Activated CD4-positive, alpha-beta T cell treated with anti-CD3 and anti-CD28 coated beads for 36 hours (primary cell): ENCODE data around the gene ICE1. TPM values are rescaled to one million over a fixed set of nuclear protein-coding genes. Genes with fewer than 3 reads are reported as not detected.
"Not testable (repeated sequence)": the region's sequence is repeated elsewhere in the genome, so short reads cannot be mapped to it uniquely, and the experiment has no call there.

Source experiments
- ATAC-seq: fragments of 200-7000 bp; cut with Tn5 transposase; one replicate; pipeline ENCODE4 v1.10.0; 2021; ENCODE audit warnings: mild to moderate bottlenecking, moderate library complexity
- CTCF ChIA-PET: fragments of 350-600 bp; sonication (Branson Sonifier 250); formaldehyde crosslinking; loops from one replicate; lab custom pipeline; 2021; ENCODE audit warnings: antibody characterized with exemption; lab: Charles Lee
- POLR2A ChIA-PET: fragments of 350-600 bp; sonication (Branson Sonifier 250); formaldehyde crosslinking; loops from one replicate; lab custom pipeline; 2021; ENCODE audit warnings: antibody characterized with exemption, inconsistent platforms; lab: Charles Lee
- DNase-seq: peaks from one replicate; pipeline ENCODE4 v3.0.0-alpha.2; 2020
- H3K27ac Mint-ChIP-seq: one replicate; pipeline ENCODE4 v1.8.0; 2021; ENCODE audit warnings: mixed read lengths
- H3K27me3 Mint-ChIP-seq: one replicate; pipeline ENCODE4 v1.8.0; 2021; ENCODE audit warnings: mixed read lengths
- H3K36me3 Mint-ChIP-seq: one replicate; pipeline ENCODE4 v1.8.0; 2021; ENCODE audit warnings: low read depth, mixed read lengths
- H3K4me1 Mint-ChIP-seq: one replicate; pipeline ENCODE4 v1.8.0; 2021; ENCODE audit warnings: mixed read lengths
- H3K4me3 Mint-ChIP-seq: one replicate; pipeline ENCODE4 v1.8.0; 2021; ENCODE audit warnings: mild to moderate bottlenecking, moderate library complexity, mixed read lengths
- H3K9me3 Mint-ChIP-seq: one replicate; pipeline ENCODE4 v1.8.0; 2021; ENCODE audit warnings: low read depth, mixed read lengths
- intact Hi-C, 2 experiments: fragments of 100-400 bp; cut with DNase I in 1 of 2; cut with micrococcal nuclease in 1 of 2; formaldehyde crosslinking; loops; one replicate each; pipeline versions ENCODE4 v1.14.2 to v1.15.1; 2022 to 2024; cut with DNase I, micrococcal nuclease
- total RNA-seq, 2 experiments: library from RNA; stranded (reverse); gene quantifications; one replicate each; pipeline ENCODE4 v1.2.3, GENCODE V29; 2021

ICE1 gene
- total RNA-seq, 2 experiments from 2014 or later, result 26.5 to 27.4 TPM

DNA sequence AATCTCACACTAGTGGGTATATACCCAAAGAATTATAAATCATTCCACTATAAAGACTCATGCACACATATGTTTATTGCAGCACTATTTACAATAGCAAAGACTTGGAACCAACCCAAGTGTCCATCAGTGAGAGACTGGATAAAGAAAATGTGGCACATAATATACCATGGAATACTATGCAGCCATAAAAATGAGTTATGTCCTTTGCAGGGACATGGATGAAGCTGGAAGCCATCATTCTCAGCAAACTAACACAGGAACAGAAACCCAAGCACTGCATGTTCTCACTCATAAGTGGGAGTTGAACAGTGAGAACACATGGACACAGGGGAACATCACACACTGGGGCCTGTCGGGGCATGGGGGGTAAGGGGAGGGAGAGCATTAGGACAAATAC, 57.1 kb downstream of the ICE1 start:
- peaks cover 62% of the 10 kb centered on the region for H3K36me3 Mint-ChIP-seq
- POLR2A ChIA-PET, result not testable (repeated sequence)

DNA sequence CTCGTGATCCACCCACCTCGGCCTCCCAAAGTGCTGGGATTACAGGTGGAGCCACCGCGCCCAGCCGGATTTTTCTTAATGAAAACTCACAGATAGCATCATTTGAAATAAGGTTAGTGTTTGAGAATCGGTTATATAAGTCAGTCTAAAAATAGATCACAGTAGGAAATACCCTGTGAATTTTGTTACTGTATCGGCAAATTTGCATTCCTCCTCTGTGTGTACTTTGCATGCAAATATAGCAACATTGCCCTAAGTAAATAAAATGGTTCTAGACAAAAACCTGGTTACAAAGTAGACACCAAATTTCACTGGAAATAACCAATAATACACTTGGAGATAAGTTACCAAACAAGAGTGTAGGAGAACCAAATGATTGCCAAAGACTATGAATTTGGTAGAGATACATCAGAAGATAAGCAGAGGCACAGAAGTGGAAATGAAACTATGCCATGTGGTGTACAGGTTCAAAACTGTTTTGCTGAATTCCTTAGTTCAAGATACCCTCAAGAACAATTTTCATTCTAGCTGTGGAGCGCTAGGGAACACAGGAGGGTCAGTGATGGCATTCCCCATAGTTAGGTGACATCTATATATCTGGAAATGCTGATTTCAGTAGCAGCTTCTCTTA, 58.1 kb downstream of the ICE1 start:
- ATAC-seq (no peak), DNase-seq (no peak)
- ChIA-PET POLR2A (no interaction called here), CTCF (interaction anchor here (0.6 to 0.9 kb wide), 2 partner anchors 14 to 130 kb away, joined by 3 read pairs; no protein-coding TSS in a partner anchor)
- intact Hi-C loops, result no loop called here
- H3K36me3 Mint-ChIP-seq, result peaks cover 52% of the 10 kb centered on the region
- H3K27ac Mint-ChIP-seq, result peak overlapping the region; percentile 69
- H3K27me3 Mint-ChIP-seq, result no peaks in the 10 kb centered on the region
- H3K4me3 Mint-ChIP-seq, result no peak overlapping the region
- no peaks in the 10 kb centered on the region for H3K9me3 Mint-ChIP-seq
- peaks cover 22% of the 10 kb centered on the region for H3K4me1 Mint-ChIP-seq

More for the DNA sequence above, 57.1 kb downstream of the ICE1 start:
- DNase-seq, H3K9me3 Mint-ChIP-seq, H3K27ac Mint-ChIP-seq, H3K4me3 Mint-ChIP-seq, CTCF ChIA-PET, H3K27me3 Mint-ChIP-seq, intact Hi-C loops, ATAC-seq: not testable (repeated sequence)
- H3K4me1 Mint-ChIP-seq, result peaks cover 22% of the 10 kb centered on the region

DNA sequence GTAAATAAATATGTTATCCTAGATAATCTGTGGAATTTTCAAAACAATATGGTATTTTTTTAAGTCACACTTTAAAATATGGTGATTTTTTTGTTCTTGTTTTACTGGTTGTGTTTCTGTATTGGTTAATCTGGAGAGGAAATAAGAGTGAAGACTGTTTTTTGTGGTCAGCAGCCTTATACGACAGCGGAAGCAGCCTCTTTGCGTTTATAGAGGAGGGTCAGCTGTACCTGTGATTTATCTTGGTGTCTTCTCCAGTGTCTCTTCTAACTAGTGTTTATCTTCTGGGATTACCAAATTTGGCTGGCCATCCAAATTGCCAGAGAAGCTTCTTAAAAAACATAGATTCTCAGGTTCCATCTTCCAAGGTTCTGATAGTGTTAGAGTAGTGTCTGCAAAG, 58.7 kb downstream of the ICE1 start:
- Mint-ChIP-seq H3K27me3 (no peaks in the 10 kb centered on the region), H3K27ac (no peak overlapping the region), H3K36me3 (peaks cover 46% of the 10 kb centered on the region), H3K9me3 (no peaks in the 10 kb centered on the region), H3K4me3 (no peak overlapping the region), H3K4me1 (peaks cover 22% of the 10 kb centered on the region)
- no peak for DNase-seq
- ATAC-seq, result no peak
- intact Hi-C loops, result no loop called here
- ChIA-PET CTCF (interaction anchor here (0.6 to 0.9 kb wide), 2 partner anchors 13 to 131 kb away, joined by 3 read pairs; no protein-coding TSS in a partner anchor), POLR2A (no interaction called here)

DNA sequence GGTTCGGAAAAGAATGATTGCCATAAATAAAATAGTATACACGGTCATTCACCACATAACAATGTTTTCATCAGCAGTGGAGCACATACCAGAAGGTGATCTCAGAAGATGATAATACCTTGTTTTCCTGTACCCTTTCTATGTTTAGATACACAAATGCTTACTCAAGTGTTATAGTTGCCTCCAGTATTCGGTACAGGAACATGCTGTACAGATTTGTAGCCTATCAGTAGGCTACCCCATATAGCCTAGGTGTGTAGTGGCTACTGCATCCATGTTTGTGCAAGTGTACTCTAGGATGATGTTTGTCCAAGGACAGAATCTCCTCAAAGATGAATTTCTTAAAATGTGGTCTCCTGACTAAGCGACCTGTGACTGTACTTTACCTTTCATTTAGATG, 59.2 kb downstream of the ICE1 start:
- ChIA-PET CTCF (interaction anchor here (0.9 kb wide), 1 partner anchor 13 kb away, joined by 3 read pairs; no protein-coding TSS in a partner anchor), POLR2A (no interaction called here)
- Mint-ChIP-seq H3K4me1 (peaks cover 22% of the 10 kb centered on the region), H3K4me3 (no peak overlapping the region), H3K9me3 (no peaks in the 10 kb centered on the region), H3K27me3 (no peaks in the 10 kb centered on the region), H3K27ac (no peak overlapping the region), H3K36me3 (peaks cover 42% of the 10 kb centered on the region)
- DNase-seq (no peak), ATAC-seq (no peak)
- intact Hi-C loops, result no loop called here

GRCh38 chr5:5483350-5483749, 60.9 kb downstream of the ICE1 start:
- Mint-ChIP-seq H3K27ac (no peak overlapping the region), H3K9me3 (no peaks in the 10 kb centered on the region), H3K4me3 (no peak overlapping the region), H3K36me3 (peaks cover 28% of the 10 kb centered on the region), H3K27me3 (no peaks in the 10 kb centered on the region), H3K4me1 (peaks cover 22% of the 10 kb centered on the region)
- ChIA-PET POLR2A (no interaction called here), CTCF (interaction anchor here (0.8 to 1.0 kb wide), 2 partner anchors 14 to 29 kb away, joined by 3 to 4 read pairs; no protein-coding TSS in a partner anchor)
- intact Hi-C loops, result no loop called here
- no peak for ATAC-seq
- DNase-seq, result no peak

DNA sequence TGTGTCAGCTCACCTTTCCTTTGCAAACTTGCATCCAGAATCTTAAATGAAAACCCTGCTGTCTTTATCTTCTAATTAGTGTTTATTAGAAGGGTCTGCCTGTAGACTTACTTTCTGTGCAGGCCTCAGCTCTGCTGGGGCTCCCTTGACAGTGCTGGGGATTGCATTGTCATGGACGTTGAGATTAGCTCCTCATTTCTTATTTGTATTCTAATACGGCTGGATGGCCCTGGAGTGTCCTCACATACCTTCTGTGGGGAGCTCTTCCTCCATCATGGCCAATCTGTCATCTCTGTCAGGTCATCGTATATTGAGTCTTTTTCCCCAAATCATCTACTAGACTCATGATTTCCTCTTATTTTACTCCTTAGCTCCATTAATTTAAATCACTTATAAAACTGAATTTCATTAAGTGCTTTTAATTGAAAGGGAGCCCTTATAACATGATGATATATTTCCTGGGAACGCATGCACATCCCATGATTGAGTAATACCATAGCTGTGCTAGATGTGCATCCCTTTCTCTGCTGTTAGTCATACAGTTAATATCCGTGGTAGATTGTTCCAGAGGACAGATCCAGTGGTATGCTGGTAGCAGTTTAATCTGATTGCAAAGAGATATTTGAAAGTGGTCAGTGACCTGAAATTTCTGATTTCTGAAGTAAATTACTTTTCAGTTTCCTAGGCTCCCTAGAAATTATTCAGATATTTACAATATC, 61.6 kb downstream of the ICE1 start:
- ATAC-seq (no peak), DNase-seq (no peak)
- H3K4me1 Mint-ChIP-seq, result peaks cover 21% of the 10 kb centered on the region
- POLR2A ChIA-PET, result no interaction called here
- no peak overlapping the region for H3K27ac Mint-ChIP-seq
- H3K27me3 Mint-ChIP-seq, result no peaks in the 10 kb centered on the region
- CTCF ChIA-PET, result interaction anchor here (0.6 to 1.0 kb wide), 3 partner anchors 13 to 1053 kb away, joined by 3 to 4 read pairs (median 3); no protein-coding TSS in a partner anchor
- H3K36me3 Mint-ChIP-seq, result peaks cover 24% of the 10 kb centered on the region
- no peaks in the 10 kb centered on the region for H3K9me3 Mint-ChIP-seq
- intact Hi-C loops, result no loop called here
- H3K4me3 Mint-ChIP-seq, result no peak overlapping the region

- Mint-ChIP-seq H3K36me3 (peaks cover 18% of the 10 kb centered on the region), H3K27ac (no peak overlapping the region), H3K4me1 (peaks cover 4% of the 10 kb centered on the region), H3K9me3 (no peaks in the 10 kb centered on the region), H3K27me3 (no peaks in the 10 kb centered on the region), H3K4me3 (no peak overlapping the region)
- DNase-seq (no peak), ATAC-seq (no peak)
- intact Hi-C loops, result no loop called here
- CTCF ChIA-PET, result no interaction called here
- POLR2A ChIA-PET, result no interaction called here
These were observed 63.6 kb downstream of the ICE1 start for GRCh38 chr5:5486122-5486521.

- ATAC-seq, result no peak
- POLR2A ChIA-PET, result no interaction called here
- H3K27me3 Mint-ChIP-seq, result no peaks in the 10 kb centered on the region
- intact Hi-C loops, result no loop called here
- H3K27ac Mint-ChIP-seq, result peak overlapping the region; percentile 20
- H3K36me3 Mint-ChIP-seq, result peaks cover 12% of the 10 kb centered on the region
- no peak overlapping the region for H3K4me3 Mint-ChIP-seq
- CTCF ChIA-PET, result interaction anchor here (0.6 kb wide), 1 partner anchor 31 kb away, joined by 3 read pairs; no protein-coding TSS in a partner anchor
- H3K9me3 Mint-ChIP-seq, result no peaks in the 10 kb centered on the region
- no peak for DNase-seq
- peaks cover 7% of the 10 kb centered on the region for H3K4me1 Mint-ChIP-seq
These were observed 65.3 kb downstream of the ICE1 start for GRCh38 chr5:5487585-5488360.

- POLR2A ChIA-PET, result no interaction called here
- intact Hi-C loops, result loop anchor here (5.0 to 10.0 kb wide), 8 partner anchors 151 to 1256 kb away; partner anchors contain the start of gene MED10 (in 2 of the 2)
- Mint-ChIP-seq H3K36me3 (peaks cover 9% of the 10 kb centered on the region), H3K4me3 (no peak overlapping the region), H3K9me3 (no peaks in the 10 kb centered on the region), H3K27ac (no peak overlapping the region), H3K27me3 (peaks cover under 1% of the 10 kb centered on the region), H3K4me1 (peaks cover 13% of the 10 kb centered on the region)
- no peak for DNase-seq
- no peak for ATAC-seq
- CTCF ChIA-PET, result interaction anchor here (0.6 to 1.4 kb wide), 3 partner anchors 11 to 56 kb away, joined by 3 to 4 read pairs (median 3); no protein-coding TSS in a partner anchor
These were observed 68.4 kb downstream of the ICE1 start for GRCh38 chr5:5490774-5491347.

- peaks cover 9% of the 10 kb centered on the region for H3K36me3 Mint-ChIP-seq
- H3K9me3 Mint-ChIP-seq, result no peaks in the 10 kb centered on the region
- ATAC-seq (peak; percentile 63), DNase-seq (peak; percentile 52)
- CTCF ChIA-PET, result interaction anchor here (0.7 to 1.4 kb wide), 2 partner anchors 14 to 428 kb away, joined by 3 to 4 read pairs; no protein-coding TSS in a partner anchor
- intact Hi-C loops, result loop anchor here (1.0 to 10.0 kb wide), 9 partner anchors 150 to 1255 kb away; partner anchors contain the start of gene MED10 (in 2 of the 2)
- peaks cover 13% of the 10 kb centered on the region for H3K4me1 Mint-ChIP-seq
- peaks cover 5% of the 10 kb centered on the region for H3K27me3 Mint-ChIP-seq
- H3K4me3 Mint-ChIP-seq, result no peak overlapping the region
- no peak overlapping the region for H3K27ac Mint-ChIP-seq
- POLR2A ChIA-PET, result no interaction called here
These were observed 69.8 kb downstream of the ICE1 start for GRCh38 chr5:5492087-5492933.
